Effector memory CD8-positive, alpha-beta T cell (primary cell): ENCODE results near the gene NFAT5.

ENCODE experiments used
- ATAC-seq: fragments of 150-1000 bp; cut with Tn5 transposase; replicated peaks from 2 replicates; pipeline ENCODE4 v1.10.0; 2021; ENCODE audit warnings: mild to moderate bottlenecking, moderate library complexity
- DNase-seq, 3 experiments: peaks; one replicate each; pipeline ENCODE4 v3.0.0; 2021
- H3K27ac Mint-ChIP-seq, 2 donors: one replicate each; pipeline ENCODE4 v1.8.0; 2022; ENCODE audit warnings: mild to moderate bottlenecking in 2 of 2, mixed read lengths in 2 of 2, moderate library complexity in 2 of 2
- H3K27me3 Mint-ChIP-seq, 2 donors: one replicate each; pipeline ENCODE4 v1.8.0; 2022; ENCODE audit warnings: mixed read lengths in 2 of 2
- H3K36me3 Mint-ChIP-seq: one replicate; pipeline ENCODE4 v1.8.0; 2022; ENCODE audit warnings: mild to moderate bottlenecking, moderate library complexity, mixed read lengths; ENCODE audit not compliant: insufficient read depth
- H3K4me1 Mint-ChIP-seq, 2 donors: one replicate each; pipeline ENCODE4 v1.8.0; 2022; ENCODE audit warnings: low read depth in 2 of 2, mixed read lengths in 2 of 2
- H3K4me3 Mint-ChIP-seq, 2 donors: one replicate each; pipeline ENCODE4 v1.8.0; 2022; ENCODE audit warnings: mild to moderate bottlenecking in 2 of 2, mixed read lengths in 2 of 2, moderate library complexity in 2 of 2
- H3K9me3 Mint-ChIP-seq, 2 donors: one replicate each; pipeline ENCODE4 v1.8.0; 2022; ENCODE audit warnings: mixed read lengths in 2 of 2

NFAT5 gene

DNA sequence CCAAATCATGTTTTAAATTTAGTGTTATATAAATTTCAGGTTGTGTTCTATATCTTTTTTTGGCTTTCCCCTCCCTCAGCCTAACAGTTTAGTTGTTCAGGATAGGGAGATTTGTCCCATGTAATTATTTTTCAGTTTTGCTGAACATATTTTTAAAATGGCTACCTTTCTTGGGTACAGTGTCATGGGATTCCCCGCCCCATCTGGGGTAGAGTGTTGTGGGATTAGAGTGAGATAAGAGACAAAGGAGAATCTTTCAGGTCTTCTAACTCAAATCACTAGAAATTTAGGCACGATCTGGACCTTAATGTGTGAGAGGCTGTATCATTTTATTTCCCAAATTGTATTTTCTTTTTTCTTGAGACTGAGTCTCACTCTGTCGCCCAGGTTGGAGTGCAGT is 24.8 kb downstream of the NFAT5 start:
- no peak for ATAC-seq
- Mint-ChIP-seq H3K4me1 (peaks cover 16 to 42% of the 10 kb centered on the region in 2 donors), H3K4me3 (no peak overlapping the region)

DNA sequence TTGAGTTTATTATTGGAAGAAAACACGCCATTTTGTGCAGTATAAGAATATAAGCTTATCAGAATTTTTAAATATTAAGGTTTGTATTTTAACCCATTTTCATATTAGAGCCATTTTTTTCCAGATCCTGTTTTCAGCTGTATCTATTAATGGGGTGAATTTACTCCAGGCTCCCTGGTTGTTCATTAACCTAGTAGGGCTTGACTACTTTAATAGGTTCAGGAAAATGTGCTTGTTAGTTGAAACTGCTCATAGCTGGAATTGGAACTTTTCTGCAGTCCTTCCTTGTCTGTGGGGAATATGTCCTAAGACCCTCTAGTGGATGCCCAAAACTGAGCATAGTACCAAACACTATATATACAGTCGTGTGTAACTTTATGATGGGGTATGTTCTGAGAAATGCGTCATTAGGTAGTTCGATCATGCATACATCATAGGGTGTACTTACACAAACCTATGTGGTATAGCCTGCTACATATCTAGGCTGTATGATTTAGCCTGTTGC is 28.0 kb downstream of the NFAT5 start:
- no peak for DNase-seq
- H3K27me3 Mint-ChIP-seq, result no peaks in the 10 kb centered on the region
- ATAC-seq, result no peak
- H3K27ac Mint-ChIP-seq, result no peak overlapping the region
- H3K4me3 Mint-ChIP-seq, result no peak overlapping the region
- H3K9me3 Mint-ChIP-seq, result no peaks in the 10 kb centered on the region
- peaks cover 19% of the 10 kb centered on the region for H3K36me3 Mint-ChIP-seq
- peaks cover 17 to 42% of the 10 kb centered on the region in 2 donors for H3K4me1 Mint-ChIP-seq

More for the DNA sequence above, 24.8 kb downstream of the NFAT5 start:
- no peaks in the 10 kb centered on the region for H3K9me3 Mint-ChIP-seq
- no peak overlapping the region for H3K27ac Mint-ChIP-seq
- no peaks in the 10 kb centered on the region for H3K27me3 Mint-ChIP-seq
- peaks cover 40% of the 10 kb centered on the region for H3K36me3 Mint-ChIP-seq
- DNase-seq, result no peak

DNA sequence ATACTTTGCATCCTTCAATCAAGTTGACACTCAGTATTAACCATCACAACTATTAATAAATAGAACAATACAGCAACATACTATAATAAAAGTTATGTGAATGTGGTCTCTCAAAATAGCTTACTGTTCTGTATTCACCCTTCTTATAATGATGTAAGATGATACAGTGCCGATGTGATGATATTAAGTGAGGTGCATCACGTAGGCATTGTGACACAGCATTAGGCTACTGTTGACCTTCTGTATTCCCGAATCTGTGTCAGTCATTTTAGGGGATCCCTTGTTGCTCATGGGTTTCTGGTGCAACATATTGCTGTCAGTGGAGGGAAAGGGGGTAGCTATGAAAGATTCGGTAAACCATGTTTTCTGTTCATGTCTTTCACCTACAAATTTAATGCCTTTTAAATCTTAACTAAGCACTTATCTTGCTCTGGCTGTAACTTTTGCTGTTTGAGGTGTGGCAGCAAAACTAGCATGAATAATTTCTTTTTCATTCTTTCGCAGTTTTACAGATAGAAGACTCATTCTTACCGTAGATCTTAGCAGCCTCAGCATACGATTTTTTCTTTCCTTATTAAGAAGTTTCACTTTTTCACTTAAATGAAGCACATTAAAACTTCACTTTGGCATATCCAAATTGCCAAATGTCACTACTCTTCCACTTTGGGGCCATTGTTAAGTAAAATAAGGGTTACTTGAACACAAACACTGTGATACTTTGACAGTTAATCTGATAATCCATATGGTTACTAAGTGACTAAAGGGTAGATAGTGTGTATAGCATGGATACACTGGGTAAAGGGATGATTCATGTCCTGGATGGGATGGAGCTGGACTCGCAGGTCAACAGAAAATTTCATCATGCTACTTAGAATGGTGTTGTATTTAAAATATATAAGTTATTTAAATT is 29.6 kb downstream of the NFAT5 start:
- DNase-seq (no peak), ATAC-seq (no peak)
- H3K36me3 Mint-ChIP-seq, result peaks cover 16% of the 10 kb centered on the region
- no peaks in the 10 kb centered on the region for H3K9me3 Mint-ChIP-seq
- peak overlapping the region; percentile 6 to 52 for H3K4me3 Mint-ChIP-seq
- H3K27me3 Mint-ChIP-seq, result no peaks in the 10 kb centered on the region
- H3K27ac Mint-ChIP-seq, result no peak overlapping the region
- peaks cover 27 to 48% of the 10 kb centered on the region in 2 donors for H3K4me1 Mint-ChIP-seq

DNA sequence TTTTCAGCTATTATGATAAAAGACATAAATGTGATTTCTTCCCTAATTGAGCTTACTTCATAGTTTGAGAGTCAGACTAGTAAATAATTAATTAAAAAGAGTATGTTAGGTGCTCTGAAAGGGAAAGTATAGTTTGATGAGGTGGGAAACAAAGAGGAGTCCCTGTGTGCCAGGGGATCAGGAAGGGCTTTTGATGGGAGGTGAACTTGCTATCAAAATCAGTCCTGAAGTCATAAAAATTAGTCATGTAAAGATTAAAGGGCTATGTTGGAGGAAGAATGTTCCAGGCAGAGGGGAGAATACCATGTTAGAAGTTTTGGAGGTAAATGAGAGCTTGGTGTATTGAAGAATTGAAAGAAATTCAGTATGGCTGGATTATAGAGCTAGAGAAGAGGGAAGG is 31.0 kb downstream of the NFAT5 start:
- Mint-ChIP-seq H3K27me3 (no peaks in the 10 kb centered on the region), H3K27ac (no peak overlapping the region), H3K4me3 (no peak overlapping the region), H3K4me1 (peaks cover 28 to 43% of the 10 kb centered on the region in 2 donors), H3K36me3 (peaks cover 11% of the 10 kb centered on the region), H3K9me3 (no peaks in the 10 kb centered on the region)
- no peak for ATAC-seq
- no peak for DNase-seq

DNA sequence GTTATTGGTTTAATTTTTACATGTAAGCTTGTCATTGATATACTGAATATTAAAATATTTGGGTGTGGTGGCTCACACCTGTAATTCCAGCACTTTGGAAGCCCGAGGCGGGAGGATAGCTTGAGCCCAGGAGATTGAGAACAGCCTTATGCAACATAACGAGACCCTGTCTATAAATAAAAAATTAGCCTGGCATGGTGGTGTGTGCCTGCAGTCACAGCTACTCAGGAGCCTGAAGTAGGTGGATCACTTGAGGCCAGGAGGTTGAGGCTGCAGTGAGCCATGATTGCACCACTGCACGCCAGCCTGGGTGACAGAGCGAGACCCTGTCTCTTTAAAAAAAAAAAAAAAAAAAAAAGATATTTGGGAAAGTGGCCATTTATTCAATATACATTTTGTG is 32.3 kb downstream of the NFAT5 start:
- no peaks in the 10 kb centered on the region for H3K9me3 Mint-ChIP-seq
- H3K36me3 Mint-ChIP-seq, result peaks cover 18% of the 10 kb centered on the region
- H3K27me3 Mint-ChIP-seq, result no peaks in the 10 kb centered on the region
- ATAC-seq (no peak), DNase-seq (no peak)
- H3K4me3 Mint-ChIP-seq, result no peak overlapping the region
- peaks cover 28 to 43% of the 10 kb centered on the region in 2 donors for H3K4me1 Mint-ChIP-seq
- H3K27ac Mint-ChIP-seq, result no peak overlapping the region

DNA sequence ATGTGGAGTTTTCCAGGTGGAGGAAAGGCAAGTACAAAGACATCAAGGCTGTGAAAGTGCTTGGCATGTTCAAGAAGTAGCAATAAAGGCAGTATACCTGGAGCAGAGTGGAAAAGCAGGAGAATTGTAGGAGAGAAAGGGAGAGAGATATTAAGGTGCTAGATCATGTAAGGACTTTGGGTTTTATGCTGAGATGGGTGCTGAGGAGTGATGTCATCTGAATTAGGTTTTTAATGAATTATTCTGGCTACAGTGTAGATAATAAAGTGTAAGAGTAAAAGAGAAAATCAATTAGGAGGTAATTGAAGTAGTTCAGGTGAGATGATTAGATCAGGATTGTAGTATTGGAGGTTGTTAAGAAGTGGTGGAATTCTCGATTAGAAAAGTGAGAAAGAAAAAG is 34.0 kb downstream of the NFAT5 start:
- peaks cover 25 to 39% of the 10 kb centered on the region in 2 donors for H3K4me1 Mint-ChIP-seq
- H3K27me3 Mint-ChIP-seq, result no peaks in the 10 kb centered on the region
- no peaks in the 10 kb centered on the region for H3K9me3 Mint-ChIP-seq
- DNase-seq, result no peak
- peaks cover 16% of the 10 kb centered on the region for H3K36me3 Mint-ChIP-seq
- H3K4me3 Mint-ChIP-seq, result no peak overlapping the region
- peak overlapping the region in 1 of 2 donors; percentile 25 for H3K27ac Mint-ChIP-seq
- no peak for ATAC-seq

DNA sequence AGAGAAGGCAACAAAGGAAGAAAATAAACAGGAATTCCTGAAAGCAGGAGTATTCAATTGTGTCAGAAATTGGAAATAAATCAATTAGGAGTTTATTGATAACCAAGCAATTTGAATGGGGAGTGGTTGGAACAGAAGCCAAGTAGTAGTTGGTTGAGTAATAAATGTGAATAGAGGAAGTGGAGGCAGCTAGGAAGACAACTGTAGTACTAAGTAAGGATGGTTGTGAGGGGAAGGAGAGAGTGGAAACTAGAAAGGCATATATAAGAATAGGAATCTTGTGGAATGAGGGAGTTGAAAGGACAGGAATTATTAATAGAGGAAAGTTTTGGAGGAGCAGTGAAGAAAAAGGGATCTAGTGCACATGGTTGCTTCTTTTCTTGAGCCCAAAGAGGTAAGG is 34.4 kb downstream of the NFAT5 start:
- H3K4me3 Mint-ChIP-seq, result no peak overlapping the region
- no peak for ATAC-seq
- peak overlapping the region in 1 of 2 donors; percentile 25 for H3K27ac Mint-ChIP-seq
- no peaks in the 10 kb centered on the region for H3K9me3 Mint-ChIP-seq
- DNase-seq, result no peak
- peaks cover 24 to 37% of the 10 kb centered on the region in 2 donors for H3K4me1 Mint-ChIP-seq
- H3K36me3 Mint-ChIP-seq, result peaks cover 14% of the 10 kb centered on the region
- no peaks in the 10 kb centered on the region for H3K27me3 Mint-ChIP-seq

DNA sequence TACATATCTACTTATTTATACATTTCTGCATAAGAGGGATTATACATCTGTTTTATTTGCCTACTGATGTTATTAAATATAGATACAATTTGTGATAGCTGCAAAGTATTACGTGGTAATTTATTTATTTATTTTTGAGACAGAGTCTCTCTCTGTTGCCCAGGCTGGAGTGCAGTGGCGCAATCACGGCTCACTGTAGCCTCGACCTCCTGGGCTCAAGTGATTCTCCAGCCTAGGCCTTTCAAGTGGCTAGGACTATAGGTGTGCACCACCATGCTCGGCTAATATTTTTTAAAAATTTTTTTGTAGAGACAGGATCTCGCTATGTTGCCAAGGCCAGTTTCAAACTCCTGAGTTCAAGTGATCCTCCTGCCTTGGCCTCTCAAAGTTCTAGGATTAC is 35.5 kb downstream of the NFAT5 start:
- Mint-ChIP-seq H3K9me3 (no peaks in the 10 kb centered on the region), H3K27me3 (no peaks in the 10 kb centered on the region), H3K36me3 (peaks cover 14% of the 10 kb centered on the region), H3K4me1 (peaks cover 23 to 33% of the 10 kb centered on the region in 2 donors), H3K27ac (no peak overlapping the region), H3K4me3 (no peak overlapping the region)
- DNase-seq (no peak), ATAC-seq (no peak)

DNA sequence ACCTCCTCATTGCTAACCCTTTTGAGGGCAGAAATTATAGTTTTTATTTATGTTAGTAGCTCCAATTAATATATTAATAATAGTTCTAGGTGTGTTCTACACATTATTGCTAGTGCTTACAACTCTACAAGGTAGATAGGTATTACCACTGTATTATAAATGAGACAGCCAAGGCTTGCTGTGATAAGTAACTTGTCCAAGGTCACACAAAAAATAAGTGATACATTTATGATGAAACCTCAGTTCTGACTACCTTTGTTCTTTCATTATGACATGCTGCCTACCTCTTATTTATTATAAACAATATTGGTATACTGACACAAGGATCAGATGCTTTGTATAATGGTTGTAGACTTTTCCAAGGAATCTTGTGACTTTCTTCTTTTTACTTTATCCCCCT is 41.2 kb downstream of the NFAT5 start:
- Mint-ChIP-seq H3K27ac (peak overlapping the region; percentile 4 to 10), H3K4me1 (peaks cover 23 to 41% of the 10 kb centered on the region in 2 donors)
- no peak for DNase-seq

DNA sequence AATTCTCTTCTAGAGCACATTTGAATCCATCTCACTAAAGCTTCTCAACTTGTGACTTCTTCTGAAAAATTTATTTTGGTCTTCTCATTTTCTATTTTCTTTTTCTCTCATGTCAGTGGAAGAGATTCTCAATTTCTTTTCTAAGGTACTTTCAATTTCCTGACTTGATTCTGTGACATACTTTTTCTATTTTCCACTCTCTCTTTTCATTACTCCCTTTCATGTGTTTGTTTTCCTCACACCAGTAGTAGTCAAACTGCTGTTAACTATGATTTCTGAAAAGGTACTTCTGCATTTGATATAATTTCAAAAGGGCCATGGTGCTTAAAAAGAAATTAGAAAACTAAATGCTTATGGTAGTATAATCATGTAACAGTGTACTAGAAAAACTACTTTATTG is 41.9 kb downstream of the NFAT5 start:
- Mint-ChIP-seq H3K9me3 (no peaks in the 10 kb centered on the region), H3K4me3 (no peak overlapping the region), H3K4me1 (peaks cover 23 to 42% of the 10 kb centered on the region in 2 donors), H3K27ac (peak overlapping the region in 1 of 2 donors; percentile 4), H3K27me3 (no peaks in the 10 kb centered on the region), H3K36me3 (peaks cover 5% of the 10 kb centered on the region)
- DNase-seq, result no peak
- ATAC-seq, result no peak

More for the DNA sequence above, 41.2 kb downstream of the NFAT5 start:
- ATAC-seq, result no peak
- Mint-ChIP-seq H3K27me3 (no peaks in the 10 kb centered on the region), H3K36me3 (peaks cover 12% of the 10 kb centered on the region), H3K4me3 (no peak overlapping the region), H3K9me3 (no peaks in the 10 kb centered on the region)

DNA sequence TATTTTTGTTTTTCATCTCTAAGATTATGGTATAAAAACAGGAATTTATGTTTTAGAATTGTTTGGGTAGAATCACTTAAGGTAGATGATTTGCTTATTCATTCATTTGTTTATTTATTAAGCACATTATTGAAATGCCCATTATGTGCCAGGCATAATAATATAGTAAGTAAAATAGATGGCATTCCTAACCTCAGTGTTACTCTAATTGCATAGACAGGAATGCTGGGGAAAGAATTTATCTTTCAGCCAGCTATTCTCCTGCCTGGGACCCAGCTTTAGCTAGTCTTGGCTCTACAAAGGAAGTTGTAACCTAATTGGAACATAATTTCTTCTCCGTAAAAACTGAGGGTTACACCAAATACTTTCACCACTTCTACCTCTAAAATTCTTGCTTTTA is 44.6 kb downstream of the NFAT5 start:
- no peaks in the 10 kb centered on the region for H3K9me3 Mint-ChIP-seq
- no peak overlapping the region for H3K4me3 Mint-ChIP-seq
- ATAC-seq, result no peak
- DNase-seq, result no peak
- H3K27me3 Mint-ChIP-seq, result no peaks in the 10 kb centered on the region
- H3K36me3 Mint-ChIP-seq, result peaks cover 8% of the 10 kb centered on the region
- peak overlapping the region in 1 of 2 donors; percentile 45 for H3K27ac Mint-ChIP-seq
- peaks cover 33 to 46% of the 10 kb centered on the region in 2 donors for H3K4me1 Mint-ChIP-seq

DNA sequence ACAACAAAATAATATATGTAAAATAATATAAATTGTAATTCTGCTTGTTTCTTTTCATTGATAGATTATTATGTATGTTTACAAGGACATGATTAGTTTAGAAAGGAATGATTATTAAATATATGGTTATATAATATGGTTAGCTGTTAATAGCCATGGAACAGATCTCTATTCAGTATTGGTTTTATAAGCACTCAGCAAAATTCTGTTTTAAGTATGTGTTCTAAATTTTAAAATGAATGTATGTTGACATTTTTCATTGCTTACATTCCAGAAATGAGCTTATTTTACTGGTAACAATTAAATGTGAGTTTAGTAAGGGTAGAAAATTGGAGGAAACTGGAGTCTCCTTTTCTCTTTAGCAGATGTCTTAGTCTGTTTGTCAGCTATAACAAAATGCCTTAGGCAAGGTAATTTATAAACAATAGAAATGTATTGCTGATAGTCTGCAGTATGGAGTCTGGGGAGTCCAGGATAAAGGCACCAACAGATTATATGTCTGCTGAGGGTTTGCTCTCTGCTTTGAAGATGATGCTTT is 45.4 kb downstream of the NFAT5 start:
- H3K27ac Mint-ChIP-seq, result peak overlapping the region in 1 of 2 donors; percentile 45
- H3K27me3 Mint-ChIP-seq, result no peaks in the 10 kb centered on the region
- H3K9me3 Mint-ChIP-seq, result no peaks in the 10 kb centered on the region
- H3K4me1 Mint-ChIP-seq, result peaks cover 37 to 51% of the 10 kb centered on the region in 2 donors
- ATAC-seq, result no peak
- no peak for DNase-seq
- peaks cover 12% of the 10 kb centered on the region for H3K36me3 Mint-ChIP-seq
- no peak overlapping the region for H3K4me3 Mint-ChIP-seq

DNA sequence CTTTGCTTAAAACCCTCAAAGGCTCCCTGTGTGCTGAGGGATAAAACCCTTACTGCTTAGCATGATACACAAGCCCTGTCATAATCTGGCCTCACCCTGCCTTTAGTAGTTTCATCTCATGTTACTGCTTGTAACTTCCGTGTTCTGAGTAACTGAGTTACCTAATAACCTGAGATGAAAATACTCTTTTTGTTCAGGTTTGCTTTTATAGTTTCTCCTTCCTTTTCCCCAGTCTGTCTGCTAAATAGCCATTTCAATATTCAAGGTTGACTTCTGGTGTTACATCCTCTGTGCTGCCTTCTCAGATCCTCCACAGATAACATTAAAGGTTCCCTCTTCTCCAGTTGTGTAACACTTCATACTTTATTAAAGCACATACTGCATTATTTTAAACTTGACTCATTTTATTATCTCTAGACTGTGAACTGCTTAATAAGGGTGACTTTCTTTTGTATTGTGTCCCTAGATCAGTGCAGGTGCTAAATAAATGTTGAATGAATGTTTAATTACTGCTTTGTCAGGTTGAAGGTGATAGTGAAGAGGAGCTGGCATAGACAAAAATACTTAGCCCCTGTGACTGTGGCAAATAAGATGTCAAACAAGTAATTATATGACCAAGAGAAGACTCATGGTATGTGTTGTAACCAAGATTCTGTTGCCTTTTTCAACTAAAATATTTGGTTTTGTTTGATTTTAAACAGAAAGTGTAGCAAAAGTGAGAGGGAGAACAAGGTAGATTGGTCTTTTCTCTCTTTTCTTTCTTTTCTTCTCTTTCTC is 47.8 kb downstream of the NFAT5 start:
- DNase-seq (no peak), ATAC-seq (peak; percentile 27)
- Mint-ChIP-seq H3K27ac (peak overlapping the region in 1 of 2 donors; percentile 50), H3K4me3 (no peak overlapping the region), H3K36me3 (peaks cover 12% of the 10 kb centered on the region), H3K27me3 (no peaks in the 10 kb centered on the region), H3K9me3 (no peaks in the 10 kb centered on the region), H3K4me1 (peaks cover 32 to 48% of the 10 kb centered on the region in 2 donors)
